ENCODE measurements around the gene DGKE. TPM values are rescaled to one million over a fixed set of nuclear protein-coding genes. Genes with fewer than 3 reads are reported as not detected.
A peak's percentile ranks its signal among the peaks of the same experiment; 100 is the strongest.

Gene DGKE
- polyA plus RNA-seq, 5 donors, result 7.5 to 14.4 (median 12.1) TPM

- no peak for DNase-seq
Observed at GRCh38 chr17:56913353-56913866, 79.5 kb downstream of the DGKE start.

- DNase-seq, result peak; percentile 91 to 95
Observed at GRCh38 chr17:56913867-56914580, 80.1 kb downstream of the DGKE start, which contains the start of gene TRIM25. TSS of gene TRIM25 (minus strand) at chr17:56914049. CDS start at chr17:56913988, 61 bp downstream.

- no peak for DNase-seq
Observed at GRCh38 chr17:56914581-56915273, 80.8 kb downstream of the DGKE start.

GRCh38 chr17:56917559-56918296 is 83.8 kb downstream of the DGKE start:
- DNase-seq, result no peak

GRCh38 chr17:56918916-56919315 is 85.0 kb downstream of the DGKE start:
- no peak for DNase-seq

Other genes starting within 250 kb of the DGKE start
- gene NOG, start 240.5 kb upstream of the DGKE start, polyA plus RNA-seq (ENCODE audit: insufficient read depth in 1 of 5, insufficient read length in 5 of 5, low replicate concordance in 1 of 5), result 1 to 10 TPM in 4 of 5 donors, under 1 TPM in 1; 0.74 to 2.9 (median 1.2) TPM
- 1 to 10 TPM; 2.6 to 5.3 (median 3.3) TPM for gene C17orf67, start 231 bp upstream of the DGKE start, polyA plus RNA-seq (ENCODE audit: insufficient read depth in 1 of 5, insufficient read length in 5 of 5, low replicate concordance in 1 of 5)
- gene TRIM25, start 79.9 kb downstream of the DGKE start, polyA plus RNA-seq (ENCODE audit: insufficient read depth in 1 of 5, insufficient read length in 5 of 5, low replicate concordance in 1 of 5), result 10 to 100 TPM; 35.1 to 48.5 (median 45.2) TPM
- 10 to 100 TPM; 26.2 to 35.4 (median 30.9) TPM for gene COIL, start 126.9 kb downstream of the DGKE start, polyA plus RNA-seq (ENCODE audit: insufficient read depth in 1 of 5, insufficient read length in 5 of 5, low replicate concordance in 1 of 5)
- 10 to 100 TPM; 48.7 to 61.9 (median 54.9) TPM for gene SCPEP1, start 144.0 kb downstream of the DGKE start, polyA plus RNA-seq (ENCODE audit: insufficient read depth in 1 of 5, insufficient read length in 5 of 5, low replicate concordance in 1 of 5)

Measured in right lung (tissue), 5 donors.